Caco-2 (cell line): ENCODE results near the gene KRT2. TPM values are rescaled to one million over a fixed set of nuclear protein-coding genes. Genes with fewer than 3 reads are reported as not detected.

Experiments used
- BruUV-seq: library from RNA; stranded (reverse); fragments of 400-500 nt; replicated peaks from 2 replicates; lab custom pipeline; 2021; lab: Mats Ljungman, UMichigan
- CTCF ChIA-PET: fragments of 300-600 bp; sonication (Branson Sonifier 250); formaldehyde crosslinking; loops from one replicate; lab custom pipeline; 2022; ENCODE audit warnings: antibody characterized with exemption; lab: Charles Lee
- POLR2A ChIA-PET: fragments of 300-600 bp; sonication (Branson Sonifier 250); formaldehyde crosslinking; loops from one replicate; lab custom pipeline; 2022; ENCODE audit warnings: antibody characterized with exemption; lab: Charles Lee
- DNase-seq, 2 experiments: peaks; one replicate each; pipeline versions ENCODE4 v3.0.0 to v3.0.0-alpha.2; 2020 to 2022
- H3K27me3 ChIP-seq: replicated peaks from 2 replicates; pipeline ENCODE4 v1.6.0; 2011; ENCODE audit warnings: low read length; ENCODE audit not compliant: control insufficient read depth, insufficient read depth
- H3K36me3 ChIP-seq: 2 replicates; pipeline ENCODE4 v1.5.1; 2011; ENCODE audit warnings: low read length; ENCODE audit not compliant: control insufficient read depth, insufficient read depth
- H3K4me1 ChIP-seq: fragments of 250-450 bp; sonication (Bioruptor Pico); 2 replicates; pipeline ENCODE4 v1.5.1; 2020; ENCODE audit warnings: mild to moderate bottlenecking
- H3K4me3 ChIP-seq: 2 replicates; pipeline ENCODE4 v1.5.1; 2011; ENCODE audit warnings: low read depth, mild to moderate bottlenecking, control low read depth, low read length
- H3K9me3 ChIP-seq: fragments of 250-450 bp; sonication (Bioruptor Pico); 2 replicates; pipeline ENCODE4 v1.5.1; 2020; ENCODE audit warnings: mild to moderate bottlenecking, moderate library complexity
- H3K27ac Mint-ChIP-seq: one replicate; pipeline ENCODE4 v1.8.0; 2022; ENCODE audit warnings: mixed read lengths; ENCODE audit not compliant: unreplicated experiment
- H3K27me3 Mint-ChIP-seq: one replicate; pipeline ENCODE4 v1.8.0; 2022; ENCODE audit warnings: mixed read lengths; ENCODE audit not compliant: insufficient read depth, unreplicated experiment
- H3K36me3 Mint-ChIP-seq: one replicate; pipeline ENCODE4 v1.8.0; 2022; ENCODE audit warnings: mild to moderate bottlenecking, mixed read lengths; ENCODE audit not compliant: insufficient read depth, unreplicated experiment
- H3K4me1 Mint-ChIP-seq: one replicate; pipeline ENCODE4 v1.8.0; 2022; ENCODE audit warnings: low read depth, mixed read lengths; ENCODE audit not compliant: unreplicated experiment
- H3K4me3 Mint-ChIP-seq: one replicate; pipeline ENCODE4 v1.8.0; 2022; ENCODE audit warnings: mild to moderate bottlenecking, moderate library complexity, mixed read lengths; ENCODE audit not compliant: unreplicated experiment
- H3K9me3 Mint-ChIP-seq: one replicate; pipeline ENCODE4 v1.8.0; 2022; ENCODE audit warnings: mixed read lengths; ENCODE audit not compliant: unreplicated experiment
- CTCF ChIP-seq, 2 experiments: fragments of 200-600 bp in 1 of 2; IDR thresholded peaks; 1 replicate in 1 of 2; 2 replicates in 1 of 2; pipeline versions ENCODE4 v1.5.1 to v1.8.0; 2011 to 2022; ENCODE audit warnings: antibody characterized with exemption in 1 of 2, control low read depth in 1 of 2, inconsistent platforms in 1 of 2, low read depth in 1 of 2, low read length in 1 of 2, mild to moderate bottlenecking in 1 of 2, moderate library complexity in 1 of 2; ENCODE audit not compliant: insufficient read depth in 1 of 2, severe bottlenecking in 1 of 2, unreplicated experiment in 1 of 2
- intact Hi-C: fragments of 100-400 bp; cut with micrococcal nuclease; formaldehyde crosslinking; loops from one replicate; pipeline ENCODE4 v1.10.0; 2022; ENCODE audit not compliant: unreplicated experiment
- total RNA-seq: library from RNA; stranded (reverse); gene quantifications from 2 replicates; pipeline ENCODE4 v1.2.3, GENCODE V29; 2022

The KRT2 gene
- total RNA-seq, 1 experiment from 2014 or later = not detected

GRCh38 chr12:52666471-52666870, 14.5 kb upstream of the KRT2 start:
- intact Hi-C loops = loop anchor here (2.0 kb wide), 1 partner anchor 198 kb away; no protein-coding TSS in a partner anchor
- no peaks in the 10 kb centered on the region for H3K4me1 Mint-ChIP-seq
- H3K27me3 Mint-ChIP-seq = peaks cover 21% of the 10 kb centered on the region
- Histone ChIP-seq H3K4me1 (peaks cover under 1% of the 10 kb centered on the region), H3K27me3 (no peaks in the 10 kb centered on the region; the same call in 1 of the 2 replicates), H3K36me3 (no peaks in the 10 kb centered on the region), H3K4me3 (no peak overlapping the region), H3K9me3 (no peaks in the 10 kb centered on the region)
- CTCF ChIA-PET = interaction anchor here (0.6 kb wide), 1 partner anchor 21 kb away, joined by 4 read pairs; no protein-coding TSS in a partner anchor
- BruUV-seq = no TSS peak
- DNase-seq = no peak
- H3K4me3 Mint-ChIP-seq = no peak overlapping the region
- H3K36me3 Mint-ChIP-seq = no peaks in the 10 kb centered on the region
- H3K27ac Mint-ChIP-seq = no peak overlapping the region
- TF ChIP-seq CTCF (IDR thresholded peaks at IDR 0.05; ENCODE audit: insufficient read depth in 1 of 2, low read depth in 1 of 2, low read length in 1 of 2, severe bottlenecking in 1 of 2, unreplicated experiment in 1 of 2) = no peak
- POLR2A ChIA-PET = no interaction called here
- no peaks in the 10 kb centered on the region for H3K9me3 Mint-ChIP-seq

GRCh38 chr12:52663420-52663819, 11.4 kb upstream of the KRT2 start:
- no peaks in the 10 kb centered on the region for H3K36me3 ChIP-seq
- H3K4me1 ChIP-seq = no peaks in the 10 kb centered on the region
- CTCF ChIA-PET = no interaction called here
- Mint-ChIP-seq H3K36me3 (no peaks in the 10 kb centered on the region), H3K27me3 (peaks cover 28% of the 10 kb centered on the region), H3K27ac (no peak overlapping the region), H3K4me1 (no peaks in the 10 kb centered on the region), H3K9me3 (no peaks in the 10 kb centered on the region), H3K4me3 (no peak overlapping the region)
- no peaks in the 10 kb centered on the region; the same call in 1 of the 2 replicates for H3K27me3 ChIP-seq
- H3K9me3 ChIP-seq = no peaks in the 10 kb centered on the region
- POLR2A ChIA-PET = no interaction called here
- H3K4me3 ChIP-seq = no peak overlapping the region
- intact Hi-C loops = no loop called here
- no peak for TF ChIP-seq CTCF (IDR thresholded peaks at IDR 0.05; ENCODE audit: insufficient read depth in 1 of 2, low read depth in 1 of 2, low read length in 1 of 2, severe bottlenecking in 1 of 2, unreplicated experiment in 1 of 2)
- DNase-seq = no peak
- no TSS peak for BruUV-seq

- Histone ChIP-seq H3K4me3 (no peak overlapping the region), H3K36me3 (no peaks in the 10 kb centered on the region), H3K9me3 (no peaks in the 10 kb centered on the region), H3K27me3 (no peaks in the 10 kb centered on the region; the same call in 1 of the 2 replicates), H3K4me1 (no peaks in the 10 kb centered on the region)
- Mint-ChIP-seq H3K36me3 (no peaks in the 10 kb centered on the region), H3K27me3 (peaks cover 23% of the 10 kb centered on the region), H3K9me3 (no peaks in the 10 kb centered on the region), H3K27ac (no peak overlapping the region), H3K4me1 (no peaks in the 10 kb centered on the region), H3K4me3 (no peak overlapping the region)
- no TSS peak for BruUV-seq
- TF ChIP-seq CTCF (IDR thresholded peaks at IDR 0.05; ENCODE audit: insufficient read depth in 1 of 2, low read depth in 1 of 2, low read length in 1 of 2, severe bottlenecking in 1 of 2, unreplicated experiment in 1 of 2) = no peak
- DNase-seq = no peak
- intact Hi-C loops = no loop called here
- ChIA-PET POLR2A (no interaction called here), CTCF (no interaction called here)
Measured at GRCh38 chr12:52662918-52663229, 10.9 kb upstream of the KRT2 start.
